ENCODE measurements around the gene YOD1.

The YOD1 gene

GRCh38 chr1:207072233-207072632 lies 21.2 kb upstream of the YOD1 start:
- TF ChIP-seq CTCF (IDR thresholded peaks at IDR 0.05; ENCODE audit: low read depth, low read length), result no peak
- DNase-seq (ENCODE audit: low read depth in 2 of 2), result no peak
- no peak overlapping the region for H3K4me3 ChIP-seq (replicated peaks in 1 of 2; ENCODE audit: low read depth in 2 of 2, low read length in 2 of 2)

GRCh38 chr1:207071426-207071825 lies 20.4 kb upstream of the YOD1 start:
- DNase-seq (ENCODE audit: low read depth in 2 of 2), result no peak
- no peak overlapping the region for H3K4me3 ChIP-seq (replicated peaks in 1 of 2; ENCODE audit: low read depth in 2 of 2, low read length in 2 of 2)
- no peak for TF ChIP-seq CTCF (IDR thresholded peaks at IDR 0.05; ENCODE audit: low read depth, low read length)

- DNase-seq (ENCODE audit: low read depth in 2 of 2), result no peak
- no peak overlapping the region for H3K4me3 ChIP-seq (replicated peaks in 1 of 2; ENCODE audit: low read depth in 2 of 2, low read length in 2 of 2)
- no peak for TF ChIP-seq CTCF (IDR thresholded peaks at IDR 0.05; ENCODE audit: low read depth, low read length)
These were observed 19.8 kb upstream of the YOD1 start for GRCh38 chr1:207070811-207071210.

GRCh38 chr1:207069858-207070506 lies 19.0 kb upstream of the YOD1 start:
- no peak overlapping the region for H3K4me3 ChIP-seq (replicated peaks in 1 of 2; ENCODE audit: low read depth in 2 of 2, low read length in 2 of 2)
- no peak for TF ChIP-seq CTCF (IDR thresholded peaks at IDR 0.05; ENCODE audit: low read depth, low read length)
- DNase-seq (ENCODE audit: low read depth in 2 of 2), result no peak

GRCh38 chr1:207069061-207069460 lies 18.1 kb upstream of the YOD1 start:
- H3K4me3 ChIP-seq (replicated peaks in 1 of 2; ENCODE audit: low read depth in 2 of 2, low read length in 2 of 2), result no peak overlapping the region
- no peak for TF ChIP-seq CTCF (IDR thresholded peaks at IDR 0.05; ENCODE audit: low read depth, low read length)
- no peak for DNase-seq (ENCODE audit: low read depth in 2 of 2)

GRCh38 chr1:207067665-207068064 lies 16.7 kb upstream of the YOD1 start:
- TF ChIP-seq CTCF (IDR thresholded peaks at IDR 0.05; ENCODE audit: low read depth, low read length), result no peak
- no peak overlapping the region for H3K4me3 ChIP-seq (replicated peaks in 1 of 2; ENCODE audit: low read depth in 2 of 2, low read length in 2 of 2)
- DNase-seq (ENCODE audit: low read depth in 2 of 2), result no peak

GRCh38 chr1:207067185-207067584 lies 16.2 kb upstream of the YOD1 start:
- no peak for DNase-seq (ENCODE audit: low read depth in 2 of 2)
- TF ChIP-seq CTCF (IDR thresholded peaks at IDR 0.05; ENCODE audit: low read depth, low read length), result no peak
- H3K4me3 ChIP-seq (replicated peaks in 1 of 2; ENCODE audit: low read depth in 2 of 2, low read length in 2 of 2), result no peak overlapping the region
